Astrocyte (in vitro differentiated cells and primary cell): ENCODE data around the gene KL. TPM values are rescaled to one million over a fixed set of nuclear protein-coding genes. Genes with fewer than 3 reads are reported as not detected.

Experiments used
- DNase-seq: peaks from one replicate; pipeline ENCODE4 v3.0.0-alpha.2; 2010; ENCODE audit warnings: low read depth
- FAIRE-seq: peaks from 2 replicates; lab custom pipeline; 2011; peaks lifted over from hg19 to GRCh38; lab: Jason Lieb, UNC
- H2AFZ ChIP-seq: 2 replicates; pipeline ENCODE4 v1.6.0; 2012; ENCODE audit warnings: low read depth, low read length, inconsistent platforms
- H3K27ac ChIP-seq: 2 replicates; pipeline ENCODE4 v1.5.1; 2011; ENCODE audit warnings: low read depth, low read length, inconsistent platforms
- H3K27me3 ChIP-seq: 2 replicates; pipeline ENCODE4 v1.6.0; 2011; ENCODE audit warnings: low read length, inconsistent platforms; ENCODE audit not compliant: insufficient read depth
- H3K36me3 ChIP-seq: 2 replicates; pipeline ENCODE4 v1.5.1; 2011; ENCODE audit warnings: low read length, inconsistent platforms; ENCODE audit not compliant: insufficient read depth
- H3K4me1 ChIP-seq: 2 replicates; pipeline ENCODE4 v1.5.1; 2011; ENCODE audit warnings: low read length, inconsistent platforms; ENCODE audit not compliant: insufficient read depth
- H3K4me2 ChIP-seq: 2 replicates; pipeline ENCODE4 v1.6.0; 2012; ENCODE audit warnings: low read length, inconsistent platforms
- H3K4me3 ChIP-seq: 2 replicates; pipeline ENCODE4 v1.5.1; 2011; ENCODE audit warnings: low read depth, mild to moderate bottlenecking, low read length, inconsistent platforms; ENCODE audit not compliant: insufficient read depth
- H3K79me2 ChIP-seq: 2 replicates; pipeline ENCODE4 v1.6.0; 2012; ENCODE audit warnings: mild to moderate bottlenecking, low read length, inconsistent platforms; ENCODE audit not compliant: insufficient read depth
- H3K9ac ChIP-seq: 2 replicates; pipeline ENCODE4 v1.6.0; 2012; ENCODE audit warnings: mild to moderate bottlenecking, low read length, inconsistent platforms
- H3K9me3 ChIP-seq: 2 replicates; pipeline ENCODE4 v1.5.1; 2012; ENCODE audit warnings: low read depth, mild to moderate bottlenecking, low read length, inconsistent platforms; ENCODE audit not compliant: insufficient read depth
- H4K20me1 ChIP-seq: 2 replicates; pipeline ENCODE4 v1.6.0; 2012; ENCODE audit warnings: low read length, inconsistent platforms; ENCODE audit not compliant: insufficient read depth
- H3K27ac Mint-ChIP-seq: one replicate; pipeline ENCODE4 v1.8.0; 2021; ENCODE audit warnings: mild to moderate bottlenecking, mixed read lengths; ENCODE audit not compliant: unreplicated experiment
- H3K27me3 Mint-ChIP-seq: one replicate; pipeline ENCODE4 v1.8.0; 2021; ENCODE audit warnings: low read depth, mixed read lengths; ENCODE audit not compliant: unreplicated experiment
- H3K36me3 Mint-ChIP-seq: one replicate; pipeline ENCODE4 v1.8.0; 2021; ENCODE audit warnings: low read depth, mixed read lengths; ENCODE audit not compliant: unreplicated experiment
- H3K4me1 Mint-ChIP-seq: one replicate; pipeline ENCODE4 v1.8.0; 2021; ENCODE audit warnings: low read depth, mixed read lengths; ENCODE audit not compliant: unreplicated experiment
- H3K4me3 Mint-ChIP-seq: one replicate; pipeline ENCODE4 v1.8.0; 2021; ENCODE audit warnings: mild to moderate bottlenecking, moderate library complexity, mixed read lengths; ENCODE audit not compliant: unreplicated experiment
- H3K9me3 Mint-ChIP-seq: one replicate; pipeline ENCODE4 v1.8.0; 2021; ENCODE audit warnings: mild to moderate bottlenecking, mixed read lengths; ENCODE audit not compliant: unreplicated experiment
- CTCF ChIP-seq: IDR thresholded peaks from 2 replicates; pipeline ENCODE4 v1.5.1; 2011; ENCODE audit warnings: low read depth, mild to moderate bottlenecking, inconsistent platforms, low read length, moderate library complexity; ENCODE audit not compliant: insufficient read depth
- EZH2 ChIP-seq: IDR thresholded peaks from 2 replicates; pipeline ENCODE4 v1.6.1; 2012; ENCODE audit warnings: mild to moderate bottlenecking, low read length, inconsistent platforms; ENCODE audit not compliant: insufficient read depth
- total RNA-seq: library from RNA; stranded (reverse); gene quantifications from 2 replicates; pipeline ENCODE4 v1.2.1, GENCODE V29; 2021

KL gene
- total RNA-seq, 1 donor from 2014 or later, result 0.07 TPM

GRCh38 chr13:33109271-33109697 lies 93.1 kb downstream of the KL start:
- no peak overlapping the region for H3K4me2 ChIP-seq
- no peak overlapping the region for H3K4me3 ChIP-seq
- no peak for FAIRE-seq
- H3K9me3 ChIP-seq, result no peaks in the 10 kb centered on the region
- H3K9ac ChIP-seq, result no peak overlapping the region
- no peak for DNase-seq
- TF ChIP-seq EZH2, result no peak
- no peak for TF ChIP-seq CTCF
- no peaks in the 10 kb centered on the region for H3K9me3 Mint-ChIP-seq
- H4K20me1 ChIP-seq, result no peaks in the 10 kb centered on the region
- no peaks in the 10 kb centered on the region for H3K79me2 ChIP-seq
- no peak overlapping the region for H3K27ac ChIP-seq
- no peak overlapping the region for H2AFZ ChIP-seq
- H3K27me3 ChIP-seq, result no peaks in the 10 kb centered on the region
- H3K4me1 Mint-ChIP-seq, result peaks cover 4% of the 10 kb centered on the region
- no peaks in the 10 kb centered on the region for H3K27me3 Mint-ChIP-seq
- peaks cover 69% of the 10 kb centered on the region for H3K36me3 ChIP-seq
- peaks cover 45% of the 10 kb centered on the region for H3K36me3 Mint-ChIP-seq
- peaks cover 20% of the 10 kb centered on the region for H3K4me1 ChIP-seq
- no peak overlapping the region for H3K4me3 Mint-ChIP-seq
- no peak overlapping the region for H3K27ac Mint-ChIP-seq

GRCh38 chr13:33109801-33110200 lies 93.6 kb downstream of the KL start:
- peaks cover 43% of the 10 kb centered on the region for H3K36me3 Mint-ChIP-seq

More at GRCh38 chr13:33109801-33110200, 93.6 kb downstream of the KL start:
- Histone ChIP-seq H3K27ac (no peak overlapping the region), H2AFZ (no peak overlapping the region), H3K36me3 (peaks cover 71% of the 10 kb centered on the region), H3K79me2 (no peaks in the 10 kb centered on the region), H3K4me2 (no peak overlapping the region), H3K9me3 (no peaks in the 10 kb centered on the region), H4K20me1 (no peaks in the 10 kb centered on the region), H3K9ac (no peak overlapping the region), H3K4me3 (no peak overlapping the region), H3K27me3 (no peaks in the 10 kb centered on the region), H3K4me1 (peaks cover 20% of the 10 kb centered on the region)
- TF ChIP-seq EZH2 (no peak), CTCF (peak; percentile 19)
- FAIRE-seq (no peak), DNase-seq (no peak)
- Mint-ChIP-seq H3K4me3 (no peak overlapping the region), H3K9me3 (no peaks in the 10 kb centered on the region), H3K27me3 (no peaks in the 10 kb centered on the region), H3K27ac (no peak overlapping the region), H3K4me1 (peaks cover 4% of the 10 kb centered on the region)
